HG03575 (cell line): Measurements from ENCODE around the gene INPP5K.
"Not testable (repeated sequence)": the region's sequence is repeated elsewhere in the genome, so short reads cannot be mapped to it uniquely, and the experiment has no call there.

Experiments used
- ATAC-seq: cut with Tn5 transposase; IDR thresholded peaks from one replicate; pipeline ENCODE4 v1.9.1; 2021; ENCODE audit not compliant: unreplicated experiment, insufficient number of reproducible peaks, low FRiP score; ENCODE audit errors: extremely low read depth

INPP5K gene

DNA sequence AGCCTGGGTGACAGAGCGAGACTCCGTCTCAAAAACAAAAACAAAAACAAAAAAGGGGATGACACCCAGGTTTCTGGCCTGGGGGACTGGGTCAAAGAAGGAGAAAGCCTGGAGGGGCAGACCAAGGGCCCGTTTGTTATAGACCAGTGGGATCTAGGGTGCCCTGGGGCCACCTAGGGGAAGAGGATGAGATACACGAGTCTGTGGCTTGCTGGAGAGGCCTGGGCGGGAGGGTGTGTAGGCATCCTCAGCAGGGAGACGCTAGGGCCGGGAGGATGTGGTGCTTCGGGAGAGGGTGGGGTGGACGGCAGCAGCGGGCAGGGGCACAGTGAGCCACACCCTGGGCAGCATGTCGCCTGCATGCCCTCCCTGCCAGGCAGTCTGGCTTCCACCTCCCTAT is 43.2 kb downstream of the INPP5K start:
- no peak for ATAC-seq

DNA sequence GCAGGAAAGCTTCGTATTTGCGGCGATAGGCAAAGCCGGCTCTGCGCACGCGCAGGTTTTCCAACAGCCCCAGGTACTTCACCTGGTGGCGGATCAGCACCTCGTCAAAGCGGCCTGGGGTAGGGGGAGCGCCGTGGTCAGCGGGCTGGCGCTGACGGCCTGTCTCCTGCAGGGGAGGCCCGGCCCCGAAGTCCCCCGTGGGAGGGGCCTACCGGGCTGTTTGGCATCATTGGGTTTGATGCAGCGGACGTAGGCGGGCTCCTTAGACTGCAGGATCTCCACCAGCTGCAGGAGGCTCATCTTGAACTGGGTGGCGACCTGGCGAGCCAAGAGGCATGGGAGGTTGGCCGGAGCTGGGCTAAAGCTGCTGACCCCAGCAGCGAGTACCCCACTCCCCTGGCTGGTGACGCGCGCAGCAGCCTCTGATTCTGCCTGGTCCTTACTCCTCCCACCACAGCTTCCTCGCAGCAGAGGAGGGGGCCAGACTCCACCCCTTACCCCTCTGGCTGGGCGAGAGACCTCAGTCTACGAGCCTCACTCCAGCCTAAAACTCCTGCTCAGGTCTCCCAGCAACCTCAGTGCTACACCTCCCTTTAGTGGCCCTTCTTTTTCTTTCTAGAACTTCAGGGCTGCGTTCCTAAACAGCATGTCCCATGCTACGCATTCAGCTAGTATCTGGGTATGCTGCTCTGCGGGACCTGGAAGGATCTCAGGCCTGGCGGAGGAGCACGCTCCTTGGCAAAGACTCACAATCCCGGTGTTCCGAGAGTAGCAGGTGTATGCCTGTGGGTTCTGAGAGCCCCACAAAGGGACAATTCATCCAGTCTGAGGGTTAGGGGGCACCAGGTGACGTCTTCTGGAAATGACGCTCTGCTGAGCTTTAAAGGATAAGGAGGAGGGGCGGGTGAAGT is 44.2 kb downstream of the INPP5K start:
- no peak for ATAC-seq

- ATAC-seq, result no peak
Observed at GRCh38 chr17:1471490-1471889, 44.9 kb downstream of the INPP5K start.

DNA sequence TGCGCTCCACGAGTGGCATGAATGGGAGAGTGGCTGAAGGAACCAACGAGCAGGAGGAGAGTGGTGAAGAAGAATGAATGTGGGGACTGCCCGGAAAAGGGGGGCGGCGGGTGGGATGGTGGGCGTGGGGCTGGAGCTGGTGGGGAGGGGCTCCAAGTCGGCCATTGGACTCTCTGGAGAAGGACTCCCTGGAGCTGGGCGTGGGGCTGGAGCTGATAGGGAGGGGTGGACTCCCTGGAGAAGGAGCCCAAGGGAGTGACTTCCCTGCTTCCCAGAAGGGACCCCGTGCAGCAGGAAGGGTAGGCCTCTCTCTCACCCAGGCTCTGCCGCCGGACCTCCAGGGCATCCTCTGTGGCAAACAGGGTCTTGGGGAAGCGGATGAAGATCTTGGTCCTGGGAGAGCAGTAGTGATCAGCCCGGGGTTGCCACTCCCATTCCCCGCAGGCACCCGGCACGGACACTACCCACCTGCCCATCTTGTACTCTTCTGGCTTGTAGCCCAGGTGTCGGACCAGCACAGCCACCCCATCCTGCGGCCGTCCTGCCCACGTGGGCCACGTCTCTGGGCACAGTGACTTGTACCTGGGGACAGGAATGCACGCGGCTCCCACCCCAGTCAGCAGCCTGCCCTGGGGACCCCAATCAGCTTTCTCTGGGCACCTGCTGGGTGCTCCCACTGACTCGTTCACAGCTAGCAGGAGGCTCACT is 45.5 kb downstream of the INPP5K start:
- no peak for ATAC-seq

DNA sequence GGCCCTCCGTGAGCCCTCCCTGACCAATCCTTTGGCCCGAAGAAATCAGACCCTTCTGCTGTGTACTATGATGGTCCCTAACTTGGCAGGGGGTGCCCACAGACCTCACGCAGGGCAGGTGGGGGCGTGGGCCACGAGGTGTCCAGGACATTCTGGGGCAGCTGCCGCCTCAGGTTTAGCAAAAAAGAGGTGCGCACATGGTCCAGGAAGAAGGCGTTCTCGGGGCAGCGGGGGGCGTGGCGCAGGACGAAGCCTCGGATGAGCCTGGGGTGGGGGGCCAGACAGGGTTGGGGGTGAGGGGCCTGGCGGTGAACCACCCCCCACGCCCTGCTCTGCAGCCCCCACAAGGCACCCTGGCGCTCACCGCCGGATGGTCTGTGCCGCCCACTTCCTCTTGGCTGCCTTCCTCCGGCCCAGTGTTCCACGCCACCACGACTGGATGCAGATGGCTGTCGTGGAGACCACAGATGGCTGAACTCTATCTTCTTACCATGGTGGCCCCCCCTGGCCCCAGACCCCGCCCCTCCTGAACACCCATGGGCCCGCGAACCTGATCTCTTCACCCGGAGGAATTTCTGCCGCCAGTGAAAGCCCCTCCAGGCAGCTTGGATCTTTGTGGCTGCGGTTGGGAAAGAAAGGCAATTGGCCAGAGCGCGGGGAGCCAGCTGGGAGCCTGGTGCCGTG is 46.2 kb downstream of the INPP5K start:
- ATAC-seq, result no peak

GRCh38 chr17:1469231-1469852 is 47.1 kb downstream of the INPP5K start:
- no peak for ATAC-seq

DNA sequence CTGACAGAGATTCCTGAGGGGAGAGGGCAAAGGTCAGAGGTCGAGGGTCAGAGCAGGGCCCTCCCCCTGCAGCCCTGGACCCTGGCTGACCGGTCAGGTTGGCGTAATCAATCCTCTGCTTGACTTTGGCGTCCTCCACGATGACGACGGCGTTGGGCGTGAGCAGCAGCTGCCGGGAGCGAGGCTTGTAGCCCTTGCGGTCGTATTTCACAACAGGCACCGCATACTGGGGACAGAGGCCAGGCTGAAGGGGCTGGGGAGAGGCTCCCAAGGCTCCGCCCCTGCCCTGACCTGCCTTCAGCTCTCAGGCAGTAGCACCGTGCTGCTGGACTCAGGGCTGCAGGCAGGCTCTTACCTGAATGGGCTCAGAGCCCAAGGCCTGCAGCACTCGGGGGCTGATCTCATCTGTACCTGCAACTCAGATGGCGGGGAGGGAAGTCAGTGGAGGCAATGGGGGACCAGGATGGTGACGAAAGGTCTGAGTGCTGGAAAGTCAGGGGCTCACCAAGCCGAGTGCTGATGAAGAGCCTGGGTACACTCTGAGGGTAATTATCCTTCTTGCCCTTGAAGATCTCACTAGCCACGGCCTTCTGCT is 48.4 kb downstream of the INPP5K start:
- no peak for ATAC-seq

- ATAC-seq, result no peak
Observed at GRCh38 chr17:1467258-1467657, 49.2 kb downstream of the INPP5K start.

GRCh38 chr17:1464186-1464585 is 52.2 kb downstream of the INPP5K start:
- ATAC-seq, result no peak

GRCh38 chr17:1462164-1463112 is 54.0 kb downstream of the INPP5K start:
- no peak for ATAC-seq

GRCh38 chr17:1461198-1461944 is 55.0 kb downstream of the INPP5K start:
- ATAC-seq, result no peak

DNA sequence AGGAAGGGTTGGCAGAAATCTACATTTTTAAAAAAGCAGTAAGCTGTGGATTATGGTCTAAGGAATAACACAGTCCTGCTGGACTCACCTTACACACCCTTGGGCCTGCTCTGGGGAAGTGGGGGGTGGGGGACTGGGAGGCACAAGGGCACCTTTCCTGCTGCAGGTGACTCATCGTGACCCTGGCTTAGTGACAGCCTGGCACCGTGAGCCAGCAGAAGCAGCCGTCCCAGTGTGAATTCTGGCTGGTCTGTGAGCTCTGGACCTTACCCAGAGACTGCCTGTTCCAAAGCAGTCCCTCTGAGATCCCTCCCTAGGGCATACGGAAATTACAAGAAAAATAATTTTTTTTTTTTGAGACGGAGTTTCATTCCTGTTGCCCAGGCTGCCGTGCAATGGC is 56.2 kb downstream of the INPP5K start:
- ATAC-seq, result no peak

DNA sequence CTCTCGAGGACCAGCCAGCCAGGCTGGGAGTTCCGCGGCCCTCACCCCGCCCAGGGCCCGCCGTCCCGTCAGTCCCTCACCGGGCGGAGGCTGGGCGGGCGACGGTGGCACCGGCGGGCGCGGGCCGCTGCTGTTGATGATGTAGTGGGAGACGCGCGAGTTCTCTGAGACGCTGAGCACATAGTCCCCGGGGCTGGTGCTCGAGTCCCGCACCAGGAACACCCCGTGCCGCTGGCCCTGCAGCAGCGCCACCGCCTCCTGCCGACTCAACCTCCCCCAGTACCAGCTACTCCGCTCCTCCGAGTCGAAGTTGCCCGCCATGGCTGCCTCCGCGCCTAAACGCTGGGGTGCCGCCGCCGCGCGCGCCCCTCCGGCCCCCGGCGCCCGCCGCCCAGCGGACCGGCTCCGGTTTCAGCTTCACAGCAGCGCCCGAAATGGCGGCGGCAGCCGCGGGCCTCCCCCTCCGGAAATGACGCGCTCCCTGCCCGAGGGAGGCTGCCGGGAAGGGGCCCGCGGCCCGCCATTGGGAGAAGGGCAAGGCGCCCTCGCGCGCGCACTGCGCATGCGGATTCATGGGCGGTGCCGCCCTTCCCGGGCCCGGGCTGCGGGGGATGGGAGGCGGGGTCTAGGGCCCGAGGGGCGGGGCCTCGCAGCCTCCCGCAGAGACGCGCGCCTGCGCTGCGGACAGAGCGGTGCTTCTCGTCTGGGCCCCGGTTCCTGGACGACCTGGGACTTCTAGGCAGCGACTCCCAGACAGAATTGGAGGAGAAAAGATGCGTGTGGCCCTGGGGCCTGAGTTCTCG is 60.4 kb downstream of the INPP5K start, which contains the start of gene CRK:
CRK (minus strand) TSS at position 436 of the 803 bp plus-strand sequence; CDS start at position 321, 115 bp downstream.
- no peak for ATAC-seq

GRCh38 chr17:1455291-1455796 is 61.1 kb downstream of the INPP5K start:
- ATAC-seq, result no peak

DNA sequence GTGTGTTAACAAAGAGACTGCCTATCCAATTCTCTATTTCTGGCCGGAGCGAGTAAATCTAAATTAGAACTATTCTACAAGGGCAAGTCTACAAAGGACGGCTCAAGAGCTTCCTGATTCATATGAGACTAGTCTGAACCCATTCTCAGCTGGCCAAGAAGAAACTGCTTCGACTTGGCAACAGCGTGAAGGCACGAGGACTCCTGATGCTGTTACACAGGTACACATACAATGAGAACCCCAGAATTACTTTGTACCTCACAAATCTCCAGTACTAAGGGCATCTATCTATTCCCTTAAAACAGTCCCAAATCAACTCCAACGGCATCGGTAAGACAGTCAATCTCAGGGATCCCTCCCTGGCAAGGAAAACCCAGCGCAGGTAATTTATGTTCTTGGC is 61.9 kb downstream of the INPP5K start:
- ATAC-seq, result no peak

GRCh38 chr17:1453694-1454093 is 62.7 kb downstream of the INPP5K start:
- ATAC-seq, result not testable (repeated sequence)
